Articular chondrocyte of knee joint (primary cell): ENCODE results near the gene ZNF552. TPM values are rescaled to one million over a fixed set of nuclear protein-coding genes. Genes with fewer than 3 reads are reported as not detected.

Experiments
- total RNA-seq: library from RNA; depleted of rRNA; stranded (reverse); fragments of >200 nt; gene quantifications from 2 replicates; pipeline ENCODE4 v1.2.3, GENCODE V29; 2012

The ZNF552 gene
- 4.9 and 6.0 TPM in 2 replicates for total RNA-seq

DNA sequence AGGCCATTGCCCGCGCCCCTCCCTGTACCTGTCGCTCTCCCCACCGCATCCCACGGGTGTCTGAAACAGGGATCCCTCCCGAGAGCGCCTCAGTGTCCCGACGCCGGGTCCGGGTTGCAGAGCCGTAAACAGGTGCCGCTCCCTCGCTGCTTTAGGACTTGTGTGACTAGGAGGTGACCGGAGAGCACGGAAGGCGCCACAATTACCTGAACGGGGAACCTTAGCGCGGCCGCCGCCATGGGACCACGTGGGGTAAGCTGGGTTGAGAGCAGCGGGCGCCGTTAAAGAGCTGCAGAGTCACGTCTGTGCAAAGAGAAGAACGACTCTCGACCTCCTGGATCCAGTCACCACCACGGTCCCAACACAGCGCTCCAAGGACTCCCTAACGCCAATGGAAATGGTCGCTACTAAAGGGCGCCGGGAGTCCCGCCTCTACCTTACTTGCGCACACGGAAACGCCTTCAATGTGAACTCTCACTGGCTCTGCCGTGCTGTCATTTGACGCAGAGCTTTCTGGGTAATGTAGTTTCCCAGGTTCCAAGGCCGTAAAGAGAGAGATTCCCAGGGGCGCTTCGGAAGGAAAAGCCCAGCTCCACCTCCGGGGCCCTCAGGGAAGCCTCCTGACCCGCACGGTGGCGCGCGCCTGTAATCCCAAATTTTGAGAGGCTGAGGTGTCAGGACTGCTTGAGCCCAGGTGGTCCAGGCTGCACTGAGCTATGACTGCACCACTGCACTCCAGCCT is at the start of gene ZNF552:
TSS of gene ZNF552 (minus strand) at position 409 of the 742 bp plus-strand sequence. CDS start at position 239, 170 bp downstream.

DNA sequence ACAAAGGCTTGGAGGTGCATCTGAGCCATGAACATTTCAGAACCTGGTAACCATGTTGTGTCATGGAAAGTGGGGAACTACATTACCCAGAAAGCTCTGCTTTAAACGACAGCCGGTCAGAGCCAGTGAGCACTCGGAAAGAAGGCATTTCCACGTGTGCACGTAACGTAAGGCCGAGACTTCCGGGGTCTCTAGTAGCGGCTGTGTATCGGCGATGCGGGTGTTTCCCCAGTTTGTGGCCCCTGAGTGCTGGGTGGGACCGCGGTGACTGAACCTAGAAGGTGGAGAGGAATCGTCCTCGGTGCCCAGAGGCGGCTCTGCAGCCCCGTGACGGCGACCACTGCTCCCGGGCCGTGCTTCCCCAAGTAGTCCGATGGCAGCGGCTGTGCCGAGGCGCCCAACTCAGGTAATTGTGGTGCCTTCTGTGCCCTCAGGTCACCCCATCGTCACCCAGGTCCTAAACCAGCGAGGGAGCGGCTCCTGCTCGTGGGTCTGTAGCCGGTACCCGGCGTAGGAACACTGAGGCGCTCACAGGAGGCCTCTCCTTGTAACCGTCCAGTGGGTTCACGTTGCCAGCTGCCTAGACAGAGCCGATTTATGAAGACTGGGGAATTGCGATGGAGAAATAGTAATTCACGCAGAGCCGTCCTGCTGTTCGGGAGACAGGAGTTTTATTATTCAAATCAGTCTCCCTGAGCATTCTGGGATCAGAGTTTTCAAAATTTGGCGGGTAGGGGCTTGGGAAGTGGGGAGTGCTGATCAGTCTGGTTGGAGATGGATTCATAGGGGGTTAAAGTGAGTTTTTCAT is 35.2 kb upstream of the ZNF552 start, which contains the start of gene ZNF587:
TSS of gene ZNF587 (plus strand) at position 194 of the 808 bp plus-strand sequence. CDS start at position 374, 180 bp downstream.

DNA sequence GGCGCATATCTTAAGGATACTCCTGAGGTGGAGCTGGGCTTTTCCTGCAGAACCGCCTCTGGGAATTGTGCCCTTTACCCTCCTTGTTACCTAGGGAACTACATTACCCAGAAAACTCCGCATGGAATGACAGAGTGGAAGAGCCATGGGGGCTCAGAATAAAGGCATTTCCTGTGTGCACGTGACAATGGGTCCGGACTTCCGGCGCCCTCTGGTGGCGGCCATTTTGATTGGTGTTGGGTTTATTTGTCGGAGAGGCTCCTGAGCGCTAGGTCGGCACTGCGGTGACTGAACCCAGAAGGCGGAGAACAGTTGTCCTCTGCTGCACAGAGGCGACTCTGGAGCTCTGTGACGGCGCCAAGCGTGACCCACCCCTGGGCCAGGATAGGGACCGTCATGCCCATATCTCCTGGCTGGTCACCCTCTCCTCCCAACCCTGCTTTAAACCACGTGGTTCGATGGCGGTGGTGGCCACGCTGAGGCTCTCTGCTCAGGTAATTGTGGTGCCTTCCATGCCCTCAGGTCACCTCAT is 15.4 kb upstream of the ZNF552 start, which contains the start of gene ZNF587B:
TSS of gene ZNF587B (plus strand) at position 229 of the 532 bp plus-strand sequence. CDS start at position 459, 230 bp downstream.

DNA sequence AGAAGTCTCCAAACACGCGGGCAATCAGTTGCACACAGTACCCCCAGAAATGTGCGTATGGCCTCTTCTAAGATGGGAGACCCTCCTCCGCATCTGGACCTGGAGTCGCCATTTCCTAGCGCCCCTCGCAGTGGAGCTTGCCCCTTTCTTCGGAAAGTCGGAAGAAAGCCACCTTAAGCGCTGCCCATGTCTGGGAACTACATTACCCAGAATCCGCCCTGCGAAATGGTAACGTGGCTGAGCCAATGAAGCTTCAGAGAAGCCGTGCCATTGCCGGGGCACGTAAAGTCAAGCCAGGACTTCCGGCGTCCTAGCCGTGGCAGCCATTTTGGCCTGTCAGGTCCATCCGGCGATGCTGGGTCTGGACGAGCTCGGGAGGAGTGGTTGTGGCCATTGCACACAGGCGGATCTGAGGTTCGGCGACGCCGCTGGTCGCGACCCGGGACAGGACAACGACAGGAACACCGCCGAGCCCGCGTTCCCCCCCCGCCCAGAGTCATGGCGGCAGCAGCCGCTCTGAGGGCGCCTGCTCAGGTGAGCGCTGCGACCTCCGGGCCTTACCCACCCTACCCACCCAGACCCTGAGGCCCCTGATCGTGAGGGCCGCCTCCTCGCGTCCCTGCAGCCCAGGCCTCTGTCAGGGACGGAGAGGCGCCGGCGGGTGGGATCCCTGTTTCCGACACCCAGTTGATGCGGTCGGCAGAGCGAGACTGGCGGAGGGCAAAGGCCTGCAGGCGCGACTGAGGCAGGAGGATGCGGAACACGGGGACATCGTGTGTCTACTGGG is 45.2 kb downstream of the ZNF552 start, which contains the start of gene ZNF586:
TSS of gene ZNF586 (plus strand) at position 332 of the 787 bp plus-strand sequence. CDS start at position 499, 167 bp downstream.

Other genes with a start within 250 kb of the ZNF552 start
- gene ZNF416, start 236.0 kb downstream of the ZNF552 start, total RNA-seq, result 6.4 and 7.7 TPM in 2 replicates
- gene ZIK1, start 230.8 kb downstream of the ZNF552 start, total RNA-seq, result 5.0 and 7.5 TPM in 2 replicates
- 3.8 and 3.9 TPM in 2 replicates for gene ZNF530, start 215.0 kb downstream of the ZNF552 start, total RNA-seq
- 22.0 and 27.9 TPM in 2 replicates for gene ZNF134, start 200.7 kb downstream of the ZNF552 start, total RNA-seq
- 8.4 and 11.0 TPM in 2 replicates for gene ZNF211, start 181.7 kb downstream of the ZNF552 start, total RNA-seq
- not detected in 2 replicates for gene ZSCAN4, start 146.0 kb downstream of the ZNF552 start, total RNA-seq
- gene ZNF551, start 132.9 kb downstream of the ZNF552 start, total RNA-seq, result 8.0 and 9.6 TPM in 2 replicates
- gene ZNF154, start 105.7 kb downstream of the ZNF552 start, total RNA-seq, result 4.2 and 6.6 TPM in 2 replicates
- gene ZNF671, start 87.3 kb downstream of the ZNF552 start, total RNA-seq, result 6.7 and 12.5 TPM in 2 replicates
- 14.9 and 17.6 TPM in 2 replicates for gene ZNF776, start 68.1 kb downstream of the ZNF552 start, total RNA-seq
- 17.6 and 18.8 TPM in 2 replicates for gene ZNF586, start 45.2 kb downstream of the ZNF552 start, total RNA-seq
- 23.0 and 24.4 TPM in 2 replicates for gene ZNF587B, start 15.4 kb upstream of the ZNF552 start, total RNA-seq
- 22.1 and 33.4 TPM in 2 replicates for gene ZNF587, start 34.9 kb upstream of the ZNF552 start, total RNA-seq
- gene ZNF814, start 74.1 kb upstream of the ZNF552 start, total RNA-seq, result 8.8 and 9.4 TPM in 2 replicates
- gene ZNF417, start 101.7 kb upstream of the ZNF552 start, total RNA-seq, result 16.7 and 22.6 TPM in 2 replicates
- 6.8 and 7.3 TPM in 2 replicates for gene ZNF418, start 120.5 kb upstream of the ZNF552 start, total RNA-seq
- gene ZNF256, start 132.8 kb upstream of the ZNF552 start, total RNA-seq, result 5.5 and 7.4 TPM in 2 replicates
- 0.65 TPM in 1 of 2 replicates, not detected in the other for gene C19orf18, start 159.6 kb upstream of the ZNF552 start, total RNA-seq
- 19.3 and 22.1 TPM in 2 replicates for gene ZNF606, start 187.9 kb upstream of the ZNF552 start, total RNA-seq
- gene ZSCAN1, start 219.1 kb upstream of the ZNF552 start, total RNA-seq, result 0.11 TPM in 1 of 2 replicates, not detected in the other
- gene ZNF135, start 244.4 kb upstream of the ZNF552 start, total RNA-seq, result 5.2 and 8.9 TPM in 2 replicates